Glomerular visceral epithelial cell (primary cell): ENCODE results near the gene MRGPRE.

Experiments
- DNase-seq: peaks from one replicate; pipeline ENCODE4 v3.0.0-alpha.2; 2016; ENCODE audit errors: extremely low spot score

MRGPRE gene

GRCh38 chr11:3226846-3227567, 5.2 kb downstream of the MRGPRE start:
- no peak for DNase-seq

GRCh38 chr11:3225826-3226750, 6.1 kb downstream of the MRGPRE start:
- DNase-seq: peak; percentile 17

GRCh38 chr11:3225159-3225758, 7.0 kb downstream of the MRGPRE start:
- DNase-seq: peak; percentile 12

- peak; percentile 45 for DNase-seq
Measured at GRCh38 chr11:3224401-3225057, 7.7 kb downstream of the MRGPRE start.

GRCh38 chr11:3223932-3224381, 8.3 kb downstream of the MRGPRE start:
- no peak for DNase-seq

GRCh38 chr11:3222941-3223915, 9.0 kb downstream of the MRGPRE start:
- no peak for DNase-seq

- DNase-seq: no peak
Measured at GRCh38 chr11:3222003-3222855, 10.0 kb downstream of the MRGPRE start.

- DNase-seq: no peak
Measured at GRCh38 chr11:3221408-3222002, 10.7 kb downstream of the MRGPRE start.

GRCh38 chr11:3220521-3221407, 11.5 kb downstream of the MRGPRE start:
- no peak for DNase-seq

- DNase-seq: no peak
Measured at GRCh38 chr11:3220101-3220500, 12.1 kb downstream of the MRGPRE start.

GRCh38 chr11:3219281-3219892, 12.8 kb downstream of the MRGPRE start:
- no peak for DNase-seq

- no peak for DNase-seq
Measured at GRCh38 chr11:3218483-3219280, 13.5 kb downstream of the MRGPRE start, which contains the start of gene MRGPRG. TSS of gene MRGPRG (minus strand) at chr11:3218813. CDS start at chr11:3218813, 0 bp downstream.

- no peak for DNase-seq
Measured at GRCh38 chr11:3217818-3218482, 14.3 kb downstream of the MRGPRE start.

- DNase-seq: no peak
Measured at GRCh38 chr11:3216027-3216525, 16.1 kb downstream of the MRGPRE start.

GRCh38 chr11:3215346-3216026, 16.7 kb downstream of the MRGPRE start:
- DNase-seq: no peak

- no peak for DNase-seq
Measured at GRCh38 chr11:3214420-3214699, 17.9 kb downstream of the MRGPRE start.
